ENCODE data around the gene SIGLEC8.
"Not testable (repeated sequence)": the region's sequence is repeated elsewhere in the genome, so short reads cannot be mapped to it uniquely, and the experiment has no call there.

Gene SIGLEC8

GRCh38 chr19:51422053-51422448 is 36.2 kb downstream of the SIGLEC8 start:
- H3K27ac ChIP-seq, result no peak overlapping the region
- peak; percentile 98 for TF ChIP-seq CTCF (conservative IDR thresholded peaks at IDR 0.05)
- TF ChIP-seq ZFX (IDR thresholded peaks at IDR 0.05), result no peak

GRCh38 chr19:51421229-51422052 is 36.8 kb downstream of the SIGLEC8 start:
- no peak overlapping the region for H3K27ac ChIP-seq
- TF ChIP-seq CTCF (conservative IDR thresholded peaks at IDR 0.05) (no peak), ZFX (IDR thresholded peaks at IDR 0.05) (no peak)

GRCh38 chr19:51420511-51420910 is 37.7 kb downstream of the SIGLEC8 start:
- H3K27ac ChIP-seq, result not testable (repeated sequence)

- H3K27ac ChIP-seq, result no peak overlapping the region
- TF ChIP-seq ZFX (IDR thresholded peaks at IDR 0.05) (no peak), CTCF (conservative IDR thresholded peaks at IDR 0.05) (no peak)
These were observed 39.5 kb downstream of the SIGLEC8 start for GRCh38 chr19:51418707-51419106.

GRCh38 chr19:51417810-51418157 is 40.5 kb downstream of the SIGLEC8 start:
- no peak overlapping the region for H3K27ac ChIP-seq
- TF ChIP-seq CTCF (conservative IDR thresholded peaks at IDR 0.05), result no peak
- TF ChIP-seq ZFX (IDR thresholded peaks at IDR 0.05), result no peak

GRCh38 chr19:51417107-51417809 is 41.0 kb downstream of the SIGLEC8 start, which contains the start of gene SIGLEC10:
TSS of gene SIGLEC10 (minus strand) at chr19:51417642. CDS start at chr19:51417581, 61 bp downstream.
- no peak within 1 kb of the TSS for H3K27ac ChIP-seq

GRCh38 chr19:51416422-51416821 is 41.8 kb downstream of the SIGLEC8 start:
- not testable (repeated sequence) for H3K27ac ChIP-seq

More at GRCh38 chr19:51417107-51417809, 41.0 kb downstream of the SIGLEC8 start, which contains the start of gene SIGLEC10:
- TF ChIP-seq CTCF (conservative IDR thresholded peaks at IDR 0.05) (no peak), ZFX (IDR thresholded peaks at IDR 0.05) (no peak)

- no peak for TF ChIP-seq CTCF (conservative IDR thresholded peaks at IDR 0.05)
- H3K27ac ChIP-seq, result no peak overlapping the region
These were observed 43.1 kb downstream of the SIGLEC8 start for GRCh38 chr19:51415187-51415586.

All from C4-2B (cell line).